Activated naive CD4-positive, alpha-beta T cell treated with anti-CD3 and anti-CD28 coated beads, Interleukin-2, amount 10 ng/mL, durations not matched to agents 7 days and 5 days (primary cell): ENCODE measurements around the gene CCDC43.

Experiments used
- CTCF ChIA-PET: fragments of 350-600 bp; sonication (Branson Sonifier 250); formaldehyde crosslinking; loops from one replicate; lab custom pipeline; 2021; ENCODE audit warnings: antibody characterized with exemption; lab: Charles Lee
- DNase-seq: peaks from one replicate; pipeline ENCODE4 v3.0.0-alpha.2; 2020
- H3K27ac Mint-ChIP-seq: one replicate; pipeline ENCODE4 v1.8.0; 2021; ENCODE audit warnings: mild to moderate bottlenecking, moderate library complexity, mixed read lengths
- H3K27me3 Mint-ChIP-seq: one replicate; pipeline ENCODE4 v1.8.0; 2021; ENCODE audit warnings: mild to moderate bottlenecking, mixed read lengths
- H3K36me3 Mint-ChIP-seq: one replicate; pipeline ENCODE4 v1.8.0; 2021; ENCODE audit warnings: mixed read lengths
- H3K4me1 Mint-ChIP-seq: one replicate; pipeline ENCODE4 v1.8.0; 2021; ENCODE audit warnings: mixed read lengths
- H3K4me3 Mint-ChIP-seq: one replicate; pipeline ENCODE4 v1.8.0; 2021; ENCODE audit warnings: mild to moderate bottlenecking, moderate library complexity, mixed read lengths
- H3K9me3 Mint-ChIP-seq: one replicate; pipeline ENCODE4 v1.8.0; 2021; ENCODE audit warnings: mixed read lengths

CCDC43 gene

DNA sequence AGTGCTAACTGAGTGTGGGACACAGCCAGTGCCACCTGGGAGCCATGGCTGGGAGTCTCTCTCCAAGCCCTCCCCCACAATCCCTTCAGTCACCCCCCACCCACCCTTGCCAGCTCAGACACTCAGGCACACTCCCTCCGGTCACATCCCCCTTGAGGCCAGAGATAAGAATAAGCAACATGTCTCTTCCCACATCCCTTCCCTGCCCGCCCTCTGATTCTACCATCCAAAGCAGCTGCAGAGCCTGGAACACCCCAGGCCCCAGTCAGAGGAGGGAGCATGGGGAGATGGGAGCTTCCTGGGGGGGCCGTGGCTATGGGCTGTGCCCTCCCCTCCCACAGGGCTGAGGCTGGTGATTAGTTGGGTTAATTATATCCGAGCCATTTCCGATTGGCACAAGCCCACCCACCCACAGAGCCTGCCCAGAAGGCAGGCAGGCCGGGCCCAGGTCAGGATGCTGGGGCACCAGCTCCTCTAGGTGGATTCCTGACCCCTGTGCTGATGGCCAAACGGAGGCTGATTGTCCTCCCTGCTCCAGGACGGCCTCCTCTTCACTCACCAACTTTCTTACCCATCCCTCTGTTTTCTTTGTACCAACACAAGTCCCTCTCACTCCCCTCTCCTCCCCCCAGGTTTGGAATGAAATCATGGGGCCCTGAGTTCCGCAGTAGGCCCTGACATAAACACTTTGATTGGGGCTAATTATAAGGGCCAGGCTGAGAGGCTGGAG, 61.9 kb downstream of the CCDC43 start:
- peaks cover 15% of the 10 kb centered on the region for H3K27me3 Mint-ChIP-seq
- H3K4me1 Mint-ChIP-seq = peaks cover 3% of the 10 kb centered on the region
- CTCF ChIA-PET = no interaction called here
- DNase-seq = no peak
- no peak overlapping the region for H3K4me3 Mint-ChIP-seq
- no peaks in the 10 kb centered on the region for H3K36me3 Mint-ChIP-seq
- H3K9me3 Mint-ChIP-seq = no peaks in the 10 kb centered on the region
- H3K27ac Mint-ChIP-seq = no peak overlapping the region
